Prostate gland (tissue), 2 donors: ENCODE data around the gene PDILT. TPM values are rescaled to one million over a fixed set of nuclear protein-coding genes. Genes with fewer than 3 reads are reported as not detected.
"Not testable (repeated sequence)": the region's sequence is repeated elsewhere in the genome, so short reads cannot be mapped to it uniquely, and the experiment has no call there.

Experiments
- DNase-seq: peaks from one replicate; pipeline ENCODE4 v3.0.0-alpha.2; 2019; ENCODE audit warnings: low spot score
- H3K27ac ChIP-seq, 2 donors: fragments of 200-600 bp; sonication (generic); 2 replicates each; pipeline ENCODE4 v1.5.1; 2017 to 2019
- H3K27me3 ChIP-seq: fragments of 200-600 bp; sonication (generic); replicated peaks from 2 replicates; pipeline ENCODE4 v1.5.1; 2019; ENCODE audit not compliant: insufficient read depth
- H3K36me3 ChIP-seq, 2 donors: fragments of 200-600 bp; sonication (generic); 1 replicate in 1 of 2; 2 replicates in 1 of 2; pipeline versions ENCODE4 v1.5.1 to v1.8.1; 2017 to 2019
- H3K4me1 ChIP-seq: fragments of 200-600 bp; sonication (generic); replicated peaks from 2 replicates; pipeline ENCODE4 v1.5.1; 2019
- H3K4me3 ChIP-seq, 2 donors: fragments of 200-600 bp; sonication (generic); 2 replicates each; pipeline ENCODE4 v1.5.1; 2017 to 2019
- H3K9me3 ChIP-seq: fragments of 200-600 bp; sonication (generic); 2 replicates; pipeline ENCODE4 v1.5.1; 2017
- CTCF ChIP-seq, 4 experiments: fragments of 200-600 bp in 2 of 4; fragments of 450-650 bp in 2 of 4; sonication (generic) in 2 of 4; IDR thresholded peaks; 1 replicate in 3 of 4; 2 replicates in 1 of 4; pipeline ENCODE4 v1.5.1; 2016 to 2019; ENCODE audit warnings: antibody characterized with exemption in 4 of 4, mild to moderate bottlenecking in 2 of 4, moderate library complexity in 2 of 4
- POLR2A ChIP-seq: fragments of 450-650 bp; IDR thresholded peaks from one replicate; pipeline ENCODE4 v1.6.1; 2016; ENCODE audit warnings: antibody characterized with exemption, mild to moderate bottlenecking
- POLR2AphosphoS5 ChIP-seq: sonication (generic); formaldehyde crosslinking; IDR thresholded peaks from one replicate; pipeline ENCODE4 v1.6.1; 2017; ENCODE audit warnings: antibody characterized with exemption
- WGBS: methylation state at CpG from one replicate; pipeline ENCODE4 v1.1.5; 2018; 5-methylcytosine and 5-hydroxymethylcytosine counted together
- intact Hi-C: fragments of 100-400 bp; cut with DNase I; formaldehyde crosslinking; loops from one replicate; pipeline ENCODE4 v1.14.2; 2022
- total RNA-seq, 2 donors: library from RNA; depleted of rRNA; stranded (reverse); fragments of >200 nt; gene quantifications; one replicate each; pipeline ENCODE4 v1.1.0, GENCODE V29; 2016

The PDILT gene
- total RNA-seq, 2 donors from 2014 or later = 0.87 to 2.4 TPM

GRCh38 chr16:20325005-20325404 lies 79.5 kb downstream of the PDILT start:
- WGBS = 50% methylated on average over 3 of the region's 3 CpGs
- intact Hi-C loops = no loop called here
- no peaks in the 10 kb centered on the region for H3K36me3 ChIP-seq
- H3K4me1 ChIP-seq = peaks cover 5% of the 10 kb centered on the region
- H3K4me3 ChIP-seq = no peak overlapping the region
- TF ChIP-seq POLR2AphosphoS5 (no peak), CTCF (IDR thresholded peaks at IDR 0.05) (no peak), POLR2A (no peak)
- peak overlapping the region in 1 of 2 donors; percentile 43 for H3K27ac ChIP-seq
- H3K9me3 ChIP-seq = no peaks in the 10 kb centered on the region
- no peaks in the 10 kb centered on the region for H3K27me3 ChIP-seq
- no peak for DNase-seq

- H3K27ac ChIP-seq = peak overlapping the region in 1 of 2 donors; percentile 43
- H3K27me3 ChIP-seq = no peaks in the 10 kb centered on the region
- H3K4me1 ChIP-seq = peaks cover 5% of the 10 kb centered on the region
- no peak for DNase-seq
- H3K36me3 ChIP-seq = no peaks in the 10 kb centered on the region
- intact Hi-C loops = no loop called here
- H3K9me3 ChIP-seq = no peaks in the 10 kb centered on the region
- no peak overlapping the region for H3K4me3 ChIP-seq
- 71% methylated on average over 9 of the region's 9 CpGs for WGBS
- TF ChIP-seq POLR2AphosphoS5 = no peak
These were observed 80.9 kb downstream of the PDILT start for GRCh38 chr16:20323591-20324117.

- Histone ChIP-seq H3K9me3 (no peaks in the 10 kb centered on the region), H3K36me3 (no peaks in the 10 kb centered on the region), H3K27ac (no peak overlapping the region), H3K4me3 (no peak overlapping the region), H3K4me1 (peaks cover 5% of the 10 kb centered on the region), H3K27me3 (no peaks in the 10 kb centered on the region)
- intact Hi-C loops = no loop called here
- TF ChIP-seq POLR2A (no peak), CTCF (IDR thresholded peaks at IDR 0.05) (no peak), POLR2AphosphoS5 (no peak)
- WGBS = 97% methylated on average over 4 of the region's 4 CpGs
- no peak for DNase-seq
These were observed 81.8 kb downstream of the PDILT start for GRCh38 chr16:20322696-20323095.

GRCh38 chr16:20321671-20322070 lies 82.9 kb downstream of the PDILT start:
- Histone ChIP-seq H3K4me3 (no peak overlapping the region), H3K27ac (no peak overlapping the region), H3K36me3 (no peaks in the 10 kb centered on the region), H3K4me1 (peaks cover 5% of the 10 kb centered on the region), H3K9me3 (no peaks in the 10 kb centered on the region), H3K27me3 (no peaks in the 10 kb centered on the region)
- TF ChIP-seq CTCF (IDR thresholded peaks at IDR 0.05) = no peak
- no peak for TF ChIP-seq POLR2AphosphoS5
- TF ChIP-seq POLR2A = no peak
- intact Hi-C loops = no loop called here
- WGBS = 92% methylated on average over 1 of the region's 1 CpG
- DNase-seq = no peak

- H3K27me3 ChIP-seq, H3K4me3 ChIP-seq, intact Hi-C loops, H3K9me3 ChIP-seq, H3K27ac ChIP-seq, H3K4me1 ChIP-seq, DNase-seq, H3K36me3 ChIP-seq: not testable (repeated sequence)
- 92% methylated on average over 2 of the region's 2 CpGs for WGBS
These were observed 83.5 kb downstream of the PDILT start for GRCh38 chr16:20321051-20321450.

GRCh38 chr16:20320592-20320991 lies 83.9 kb downstream of the PDILT start:
- DNase-seq = no peak
- Histone ChIP-seq H3K36me3 (no peaks in the 10 kb centered on the region), H3K27ac (no peak overlapping the region), H3K4me1 (peaks cover 5% of the 10 kb centered on the region), H3K9me3 (no peaks in the 10 kb centered on the region), H3K27me3 (no peaks in the 10 kb centered on the region), H3K4me3 (no peak overlapping the region)
- TF ChIP-seq POLR2A = no peak
- no peak for TF ChIP-seq POLR2AphosphoS5
- TF ChIP-seq CTCF (IDR thresholded peaks at IDR 0.05) = no peak
- intact Hi-C loops = no loop called here
